HEK293 (cell line): Measurements from ENCODE around the gene KLHL40.

ENCODE experiments used
- CTCF ChIA-PET: fragments of 350-600 bp; formaldehyde crosslinking; extraction: SDS; loops from one replicate; lab custom pipeline; 2021; ENCODE audit warnings: antibody characterized with exemption; lab: Yijun Ruan, JAX
- POLR2A ChIA-PET: fragments of 300-600 bp; formaldehyde crosslinking; extraction: SDS; loops from one replicate; lab custom pipeline; 2020; ENCODE audit warnings: antibody characterized with exemption, inconsistent platforms; lab: Yijun Ruan, JAX
- H3K27ac ChIP-seq: fragments of 200-500 bp; sonication (Bioruptor generic); 2 replicates; pipeline ENCODE4 v1.5.1; 2014; ENCODE audit warnings: low read depth, low read length, control low read depth, inconsistent platforms; ENCODE audit errors: extremely low read depth
- H3K36me3 ChIP-seq, 2 experiments: fragments of 200-500 bp in 1 of 2; sonication (Bioruptor generic) in 1 of 2; 1 replicate in 1 of 2; 2 replicates in 1 of 2; pipeline ENCODE4 v1.5.1; 2014 to 2017; ENCODE audit warnings: inconsistent platforms in 2 of 2, low read length in 2 of 2; ENCODE audit not compliant: control insufficient read depth in 2 of 2, insufficient read depth in 1 of 2
- H3K4me1 ChIP-seq: fragments of 200-500 bp; sonication (Bioruptor generic); 2 replicates; pipeline ENCODE4 v1.5.1; 2014; ENCODE audit warnings: mild to moderate bottlenecking, low read length, inconsistent platforms; ENCODE audit not compliant: control insufficient read depth, insufficient read depth
- H3K4me3 ChIP-seq: 2 replicates; pipeline ENCODE4 v1.5.1; 2011; ENCODE audit warnings: low read depth, mild to moderate bottlenecking, control low read depth, low read length, moderate library complexity
- H3K9me3 ChIP-seq: fragments of 200-500 bp; sonication (Bioruptor generic); 2 replicates; pipeline ENCODE4 v1.5.1; 2014; ENCODE audit warnings: low read depth, low read length, inconsistent platforms; ENCODE audit not compliant: control insufficient read depth, insufficient read depth
- ELK4 ChIP-seq: IDR thresholded peaks from 2 replicates; pipeline ENCODE4 v1.6.1; 2011; ENCODE audit warnings: mild to moderate bottlenecking, low read depth, low read length, borderline replicate concordance
- GFI1B ChIP-seq: fragments of 450-650 bp; formaldehyde crosslinking; IDR thresholded peaks from 2 replicates; pipeline ENCODE4 v1.5.1; 2016; ENCODE audit warnings: missing biosample characterization, missing genetic modification characterization
- KLF1 ChIP-seq: fragments of 450-650 bp; formaldehyde crosslinking; IDR thresholded peaks from 2 replicates; pipeline ENCODE4 v1.5.1; 2016; ENCODE audit warnings: missing biosample characterization, missing genetic modification characterization
- KLF10 ChIP-seq: fragments of 450-650 bp; IDR thresholded peaks from 2 replicates; pipeline ENCODE4 v1.5.1; 2018; ENCODE audit warnings: missing biosample characterization, mild to moderate bottlenecking, missing genetic modification characterization
- SCRT1 ChIP-seq: fragments of 450-650 bp; formaldehyde crosslinking; IDR thresholded peaks from 2 replicates; pipeline ENCODE4 v1.5.1; 2016; ENCODE audit warnings: missing biosample characterization, missing genetic modification characterization, borderline replicate concordance
- ZBTB1 ChIP-seq: fragments of 450-650 bp; formaldehyde crosslinking; IDR thresholded peaks from 2 replicates; pipeline ENCODE4 v1.5.1; 2016; ENCODE audit warnings: missing biosample characterization, missing genetic modification characterization
- ZBTB17 ChIP-seq: fragments of 450-650 bp; formaldehyde crosslinking; IDR thresholded peaks from 2 replicates; pipeline ENCODE4 v1.5.1; 2016; ENCODE audit warnings: missing biosample characterization, missing genetic modification characterization
- ZFP69B ChIP-seq: fragments of 450-650 bp; formaldehyde crosslinking; IDR thresholded peaks from 2 replicates; pipeline ENCODE4 v1.5.1; 2016; ENCODE audit warnings: missing biosample characterization, missing genetic modification characterization
- ZNF169 ChIP-seq: fragments of 450-650 bp; formaldehyde crosslinking; IDR thresholded peaks from 2 replicates; pipeline ENCODE4 v1.5.1; 2016; ENCODE audit warnings: missing biosample characterization, missing genetic modification characterization
- ZNF211 ChIP-seq: fragments of 450-650 bp; formaldehyde crosslinking; IDR thresholded peaks from 2 replicates; pipeline ENCODE4 v1.5.1; 2016; ENCODE audit warnings: low read depth, missing biosample characterization, missing genetic modification characterization
- ZNF394 ChIP-seq: fragments of 450-650 bp; formaldehyde crosslinking; IDR thresholded peaks from 2 replicates; pipeline ENCODE4 v1.5.1; 2016; ENCODE audit warnings: missing biosample characterization, missing genetic modification characterization, mild to moderate bottlenecking, moderate library complexity, borderline replicate concordance
- ZNF518A ChIP-seq: fragments of 450-650 bp; formaldehyde crosslinking; conservative IDR thresholded peaks from 2 replicates; pipeline ENCODE4 v1.5.1; 2016; ENCODE audit warnings: low read depth, missing biosample characterization, missing genetic modification characterization
- ZNF585B ChIP-seq: fragments of 450-650 bp; formaldehyde crosslinking; IDR thresholded peaks from 2 replicates; pipeline ENCODE4 v1.5.1; 2016; ENCODE audit warnings: missing biosample characterization, missing genetic modification characterization
- ZNF600 ChIP-seq: fragments of 450-650 bp; formaldehyde crosslinking; IDR thresholded peaks from 2 replicates; pipeline ENCODE4 v1.5.1; 2016; ENCODE audit warnings: missing biosample characterization, missing genetic modification characterization
- ZNF645 ChIP-seq: fragments of 450-650 bp; formaldehyde crosslinking; IDR thresholded peaks from 2 replicates; pipeline ENCODE4; 2016; ENCODE audit warnings: missing biosample characterization, missing genetic modification characterization
- ZNF660 ChIP-seq: fragments of 450-650 bp; IDR thresholded peaks from 2 replicates; pipeline ENCODE4 v1.5.1; 2018; ENCODE audit warnings: missing biosample characterization, mild to moderate bottlenecking, missing genetic modification characterization
- ZNF692 ChIP-seq: fragments of 450-650 bp; formaldehyde crosslinking; IDR thresholded peaks from 2 replicates; pipeline ENCODE4 v1.5.1; 2016; ENCODE audit warnings: missing biosample characterization, missing genetic modification characterization
- ZNF837 ChIP-seq: fragments of 450-650 bp; formaldehyde crosslinking; IDR thresholded peaks from 2 replicates; pipeline ENCODE4 v1.5.1; 2016; ENCODE audit warnings: missing biosample characterization, missing genetic modification characterization
- ZXDB ChIP-seq: fragments of 450-650 bp; formaldehyde crosslinking; IDR thresholded peaks from 2 replicates; pipeline ENCODE4 v1.5.1; 2016; ENCODE audit warnings: missing biosample characterization, missing genetic modification characterization

Gene KLHL40

GRCh38 chr3:42649783-42650182 is 35.6 kb upstream of the KLHL40 start:
- no peaks in the 10 kb centered on the region for H3K9me3 ChIP-seq
- no peak overlapping the region for H3K4me3 ChIP-seq
- no peaks in the 10 kb centered on the region for H3K4me1 ChIP-seq
- ChIA-PET CTCF (no interaction called here), POLR2A (no interaction called here)
- H3K36me3 ChIP-seq = peaks cover 4 to 58% of the 10 kb centered on the region in 2 experiments
- TF ChIP-seq ZNF394 (tag by site-specific recombination) = no peak
- no peak for TF ChIP-seq ZBTB17 (tag by site-specific recombination)
- no peak for TF ChIP-seq GFI1B (tag by site-specific recombination)
- TF ChIP-seq KLF1 (tag by site-specific recombination) = no peak
- TF ChIP-seq ZNF585B = no peak
- TF ChIP-seq ZBTB1 = no peak
- no peak for TF ChIP-seq ZXDB (tag by site-specific recombination)
- no peak for TF ChIP-seq ZNF169 (tag by site-specific recombination)
- H3K27ac ChIP-seq = no peak overlapping the region

GRCh38 chr3:42651248-42652091 is 33.9 kb upstream of the KLHL40 start:
- peaks cover 0 to 41% of the 10 kb centered on the region in 2 experiments; a peak in 2 of 3 replicates for H3K36me3 ChIP-seq
- no peaks in the 10 kb centered on the region for H3K4me1 ChIP-seq
- H3K4me3 ChIP-seq = no peak overlapping the region
- CTCF ChIA-PET = interaction anchor here (1.4 kb wide), 1 partner anchor 93 kb away, joined by 6 read pairs; no protein-coding TSS in a partner anchor
- TF ChIP-seq ZNF600 (tag by site-specific recombination) (0 out of 2 replicates have a peak, but pooled peaks have one; percentile 28), ELK4 (no peak)
- TF ChIP-seq, all 188 proteins: peak for 1
- POLR2A ChIA-PET = interaction anchor here (1.1 to 1.4 kb wide), 2 partner anchors 14 to 68 kb away, joined by 3 read pairs; no protein-coding TSS in a partner anchor
- Histone ChIP-seq H3K9me3 (no peaks in the 10 kb centered on the region), H3K27ac (no peak overlapping the region)

GRCh38 chr3:42652251-42652610 is 33.1 kb upstream of the KLHL40 start:
- no peak overlapping the region for H3K4me3 ChIP-seq
- POLR2A ChIA-PET = interaction anchor here (0.7 to 1.4 kb wide), 3 partner anchors 11 to 69 kb away, joined by 3 read pairs; no protein-coding TSS in a partner anchor
- no peaks in the 10 kb centered on the region for H3K9me3 ChIP-seq
- H3K27ac ChIP-seq = no peak overlapping the region
- CTCF ChIA-PET = interaction anchor here (1.4 kb wide), 1 partner anchor 92 kb away, joined by 6 read pairs; no protein-coding TSS in a partner anchor
- no peaks in the 10 kb centered on the region for H3K4me1 ChIP-seq
- peaks cover 0 to 35% of the 10 kb centered on the region in 2 experiments; a peak in 1 of 3 replicates for H3K36me3 ChIP-seq
- TF ChIP-seq ZNF645 = no peak
- TF ChIP-seq ZNF660 = no peak
- no peak for TF ChIP-seq KLF10 (tag by site-specific recombination)
- no peak for TF ChIP-seq ZNF211
- peak; percentile 90 for TF ChIP-seq ZFP69B (tag by site-specific recombination)
- TF ChIP-seq SCRT1 (tag by site-specific recombination) = no peak
- TF ChIP-seq ZNF692 (tag by site-specific recombination) = peak; percentile 93
- no peak for TF ChIP-seq ZNF518A (tag by site-specific recombination)
- no peak for TF ChIP-seq ZNF837 (tag by site-specific recombination)
